HepG2 (cell line): Measurements from ENCODE around the gene MAT2A. TPM values are rescaled to one million over a fixed set of nuclear protein-coding genes. Genes with fewer than 3 reads are reported as not detected.

ENCODE experiments used
- BORCS8-MEF2B ChIP-seq: sonication (generic); formaldehyde crosslinking; IDR thresholded peaks from 2 replicates; pipeline ENCODE4 v1.8.0; 2022; ENCODE audit warnings: mild to moderate bottlenecking, missing genetic modification reagents
- CENPT ChIP-seq: sonication (generic); formaldehyde crosslinking; IDR thresholded peaks from 2 replicates; pipeline ENCODE4 v1.8.0; 2022; ENCODE audit warnings: low read depth, mild to moderate bottlenecking, moderate library complexity, missing genetic modification reagents
- HNRNPK ChIP-seq: fragments of 200-400 bp; formaldehyde crosslinking; IDR thresholded peaks from 2 replicates; pipeline ENCODE4 v1.6.1; 2018; ENCODE audit warnings: low read length, low read depth, moderate library complexity, mild to moderate bottlenecking; ENCODE audit not compliant: poor library complexity, severe bottlenecking
- KDM1A ChIP-seq: IDR thresholded peaks from 2 replicates; pipeline ENCODE4 v1.6.1; 2016; ENCODE audit warnings: missing compliant biosample characterization
- MIXL1 ChIP-seq: IDR thresholded peaks from 2 replicates; pipeline ENCODE4 v1.6.1; 2016
- NCOR1 ChIP-seq: fragments of 200-600 bp; sonication (generic); IDR thresholded peaks from 2 replicates; pipeline ENCODE4 v1.7.0; 2017; ENCODE audit warnings: antibody characterized with exemption, low read length, borderline replicate concordance
- NFE2L1 ChIP-seq: sonication (generic); formaldehyde crosslinking; IDR thresholded peaks from 2 replicates; pipeline ENCODE4 v1.4.0; 2020; ENCODE audit warnings: missing genetic modification reagents, mild to moderate bottlenecking, borderline replicate concordance
- ZFAT ChIP-seq: sonication (generic); formaldehyde crosslinking; conservative IDR thresholded peaks from 2 replicates; pipeline ENCODE4 v1.8.1; 2023; ENCODE audit warnings: missing genetic modification reagents, inconsistent platforms
- ZNF124 ChIP-seq: sonication (generic); formaldehyde crosslinking; IDR thresholded peaks from 2 replicates; pipeline ENCODE4 v1.4.0; 2020; ENCODE audit warnings: missing genetic modification reagents
- polyA plus RNA-seq, 8 experiments: library from polyadenylated mRNA; depleted of rRNA in 3 of 8; stranded (reverse) in 7 of 8; unstranded in 1 of 8; fragments of >200 nt; fragmentation: Illumina TruSeq in 4 of 8; extraction: Trizol in 4 of 8; gene quantifications; 2 replicates each; pipeline versions ENCODE4 v1.2.1 to v1.2.3, GENCODE V29; 2011 to 2016; ENCODE audit warnings: low read depth in 4 of 8, missing spikeins in 1 of 8, mixed read lengths in 1 of 8; ENCODE audit not compliant: insufficient read depth in 1 of 8
- total RNA-seq, 5 experiments: library from RNA; depleted of rRNA; stranded (reverse); fragments of >200 nt; fragmentation: Illumina TruSeq; extraction: Trizol; gene quantifications; 2 replicates each; pipeline ENCODE4 v1.2.3, GENCODE V29; 2016; ENCODE audit warnings: low read depth in 1 of 5
- TF ChIP-seq, protein P1 (sequence below): sonication (generic); formaldehyde crosslinking; IDR thresholded peaks from 2 replicates; pipeline ENCODE4 v1.8.0; 2022; ENCODE audit warnings: mild to moderate bottlenecking, missing genetic modification reagents, borderline replicate concordance
- TF ChIP-seq, protein P2 (sequence below): sonication (generic); formaldehyde crosslinking; IDR thresholded peaks from 2 replicates; pipeline ENCODE4 v1.8.1; 2023; ENCODE audit warnings: mild to moderate bottlenecking, missing genetic modification reagents
- TF ChIP-seq, protein P3 (sequence below): sonication (generic); formaldehyde crosslinking; IDR thresholded peaks from 2 replicates; pipeline ENCODE4 v1.5.0; 2020; ENCODE audit warnings: mild to moderate bottlenecking, missing genetic modification reagents, borderline replicate concordance
- TF ChIP-seq, protein P4 (sequence below), 2 experiments: fragments of 450-650 bp in 1 of 2; sonication (generic) in 1 of 2; formaldehyde crosslinking; IDR thresholded peaks; 2 replicates each; pipeline versions ENCODE4 v1.5.0 to v1.8.0; 2020 to 2022; ENCODE audit warnings: mild to moderate bottlenecking in 1 of 2, missing genetic modification reagents in 1 of 2
- TF ChIP-seq, protein P5 (sequence below): sonication (generic); formaldehyde crosslinking; IDR thresholded peaks from 2 replicates; pipeline ENCODE4 v1.4.0; 2020; ENCODE audit warnings: mild to moderate bottlenecking, missing genetic modification reagents
- TF ChIP-seq, protein P6 (sequence below): sonication (generic); formaldehyde crosslinking; IDR thresholded peaks from 2 replicates; pipeline ENCODE4 v1.5.0; 2020; ENCODE audit warnings: mild to moderate bottlenecking, low read depth, missing genetic modification reagents, borderline replicate concordance

The MAT2A gene
- total and polyA plus RNA-seq, 2 of the 13 experiments (the other 11 are each of a cell fraction or from before 2014, with no cell fraction given) = 155 to 331 TPM

DNA sequence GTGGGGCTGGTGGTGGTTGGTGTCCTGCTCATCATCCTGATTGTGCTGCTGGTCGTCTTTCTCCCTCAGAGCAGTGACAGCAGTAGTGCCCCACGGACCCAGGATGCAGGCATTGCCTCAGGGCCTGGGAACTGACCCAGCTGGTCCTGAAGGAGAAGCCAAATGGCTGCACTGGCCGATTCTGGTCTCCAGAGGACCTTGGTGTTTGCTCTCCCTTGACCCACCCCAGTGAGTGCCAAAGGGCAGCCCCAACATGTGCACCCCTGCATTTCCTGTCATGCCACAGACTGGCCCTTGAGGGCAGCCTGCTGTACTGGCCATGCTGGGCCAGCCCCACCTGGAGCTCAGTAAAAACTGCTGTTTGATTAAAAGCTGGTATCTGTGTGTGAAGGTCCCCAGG is 54.1 kb downstream of the MAT2A start (continued):
- TF ChIP-seq, protein P1, sequence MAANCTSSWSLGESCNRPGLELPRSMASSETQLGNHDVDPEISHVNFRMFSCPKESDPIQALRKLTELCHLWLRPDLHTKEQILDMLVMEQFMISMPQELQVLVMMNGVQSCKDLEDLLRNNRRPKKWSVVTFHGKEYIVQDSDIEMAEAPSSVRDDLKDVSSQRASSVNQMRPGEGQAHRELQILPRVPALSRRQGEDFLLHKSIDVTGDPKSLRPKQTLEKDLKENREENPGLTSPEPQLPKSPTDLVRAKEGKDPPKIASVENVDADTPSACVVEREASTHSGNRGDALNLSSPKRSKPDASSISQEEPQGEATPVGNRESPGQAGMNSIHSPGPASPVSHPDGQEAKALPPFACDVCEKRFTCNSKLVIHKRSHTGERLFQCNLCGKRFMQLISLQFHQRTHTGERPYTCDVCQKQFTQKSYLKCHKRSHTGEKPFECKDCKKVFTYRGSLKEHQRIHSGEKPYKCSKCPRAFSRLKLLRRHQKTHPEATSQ (CRISPR knock-in tag) = no peak
- TF ChIP-seq, protein P2, sequence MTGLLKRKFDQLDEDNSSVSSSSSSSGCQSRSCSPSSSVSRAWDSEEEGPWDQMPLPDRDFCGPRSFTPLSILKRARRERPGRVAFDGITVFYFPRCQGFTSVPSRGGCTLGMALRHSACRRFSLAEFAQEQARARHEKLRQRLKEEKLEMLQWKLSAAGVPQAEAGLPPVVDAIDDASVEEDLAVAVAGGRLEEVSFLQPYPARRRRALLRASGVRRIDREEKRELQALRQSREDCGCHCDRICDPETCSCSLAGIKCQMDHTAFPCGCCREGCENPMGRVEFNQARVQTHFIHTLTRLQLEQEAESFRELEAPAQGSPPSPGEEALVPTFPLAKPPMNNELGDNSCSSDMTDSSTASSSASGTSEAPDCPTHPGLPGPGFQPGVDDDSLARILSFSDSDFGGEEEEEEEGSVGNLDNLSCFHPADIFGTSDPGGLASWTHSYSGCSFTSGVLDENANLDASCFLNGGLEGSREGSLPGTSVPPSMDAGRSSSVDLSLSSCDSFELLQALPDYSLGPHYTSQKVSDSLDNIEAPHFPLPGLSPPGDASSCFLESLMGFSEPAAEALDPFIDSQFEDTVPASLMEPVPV (CRISPR knock-in tag) = no peak
- TF ChIP-seq HNRNPK (no peak), CENPT (CRISPR knock-in tag) (no peak), KDM1A (CRISPR knock-in tag) (no peak), BORCS8-MEF2B (CRISPR knock-in tag) (no peak), NFE2L1 (CRISPR knock-in tag) (0 out of 2 replicates have a peak, but pooled peaks have one; percentile 26), ZFAT (CRISPR knock-in tag) (no peak), NCOR1 (no peak), ZNF124 (no peak), MIXL1 (no peak)
- TF ChIP-seq, protein P3, sequence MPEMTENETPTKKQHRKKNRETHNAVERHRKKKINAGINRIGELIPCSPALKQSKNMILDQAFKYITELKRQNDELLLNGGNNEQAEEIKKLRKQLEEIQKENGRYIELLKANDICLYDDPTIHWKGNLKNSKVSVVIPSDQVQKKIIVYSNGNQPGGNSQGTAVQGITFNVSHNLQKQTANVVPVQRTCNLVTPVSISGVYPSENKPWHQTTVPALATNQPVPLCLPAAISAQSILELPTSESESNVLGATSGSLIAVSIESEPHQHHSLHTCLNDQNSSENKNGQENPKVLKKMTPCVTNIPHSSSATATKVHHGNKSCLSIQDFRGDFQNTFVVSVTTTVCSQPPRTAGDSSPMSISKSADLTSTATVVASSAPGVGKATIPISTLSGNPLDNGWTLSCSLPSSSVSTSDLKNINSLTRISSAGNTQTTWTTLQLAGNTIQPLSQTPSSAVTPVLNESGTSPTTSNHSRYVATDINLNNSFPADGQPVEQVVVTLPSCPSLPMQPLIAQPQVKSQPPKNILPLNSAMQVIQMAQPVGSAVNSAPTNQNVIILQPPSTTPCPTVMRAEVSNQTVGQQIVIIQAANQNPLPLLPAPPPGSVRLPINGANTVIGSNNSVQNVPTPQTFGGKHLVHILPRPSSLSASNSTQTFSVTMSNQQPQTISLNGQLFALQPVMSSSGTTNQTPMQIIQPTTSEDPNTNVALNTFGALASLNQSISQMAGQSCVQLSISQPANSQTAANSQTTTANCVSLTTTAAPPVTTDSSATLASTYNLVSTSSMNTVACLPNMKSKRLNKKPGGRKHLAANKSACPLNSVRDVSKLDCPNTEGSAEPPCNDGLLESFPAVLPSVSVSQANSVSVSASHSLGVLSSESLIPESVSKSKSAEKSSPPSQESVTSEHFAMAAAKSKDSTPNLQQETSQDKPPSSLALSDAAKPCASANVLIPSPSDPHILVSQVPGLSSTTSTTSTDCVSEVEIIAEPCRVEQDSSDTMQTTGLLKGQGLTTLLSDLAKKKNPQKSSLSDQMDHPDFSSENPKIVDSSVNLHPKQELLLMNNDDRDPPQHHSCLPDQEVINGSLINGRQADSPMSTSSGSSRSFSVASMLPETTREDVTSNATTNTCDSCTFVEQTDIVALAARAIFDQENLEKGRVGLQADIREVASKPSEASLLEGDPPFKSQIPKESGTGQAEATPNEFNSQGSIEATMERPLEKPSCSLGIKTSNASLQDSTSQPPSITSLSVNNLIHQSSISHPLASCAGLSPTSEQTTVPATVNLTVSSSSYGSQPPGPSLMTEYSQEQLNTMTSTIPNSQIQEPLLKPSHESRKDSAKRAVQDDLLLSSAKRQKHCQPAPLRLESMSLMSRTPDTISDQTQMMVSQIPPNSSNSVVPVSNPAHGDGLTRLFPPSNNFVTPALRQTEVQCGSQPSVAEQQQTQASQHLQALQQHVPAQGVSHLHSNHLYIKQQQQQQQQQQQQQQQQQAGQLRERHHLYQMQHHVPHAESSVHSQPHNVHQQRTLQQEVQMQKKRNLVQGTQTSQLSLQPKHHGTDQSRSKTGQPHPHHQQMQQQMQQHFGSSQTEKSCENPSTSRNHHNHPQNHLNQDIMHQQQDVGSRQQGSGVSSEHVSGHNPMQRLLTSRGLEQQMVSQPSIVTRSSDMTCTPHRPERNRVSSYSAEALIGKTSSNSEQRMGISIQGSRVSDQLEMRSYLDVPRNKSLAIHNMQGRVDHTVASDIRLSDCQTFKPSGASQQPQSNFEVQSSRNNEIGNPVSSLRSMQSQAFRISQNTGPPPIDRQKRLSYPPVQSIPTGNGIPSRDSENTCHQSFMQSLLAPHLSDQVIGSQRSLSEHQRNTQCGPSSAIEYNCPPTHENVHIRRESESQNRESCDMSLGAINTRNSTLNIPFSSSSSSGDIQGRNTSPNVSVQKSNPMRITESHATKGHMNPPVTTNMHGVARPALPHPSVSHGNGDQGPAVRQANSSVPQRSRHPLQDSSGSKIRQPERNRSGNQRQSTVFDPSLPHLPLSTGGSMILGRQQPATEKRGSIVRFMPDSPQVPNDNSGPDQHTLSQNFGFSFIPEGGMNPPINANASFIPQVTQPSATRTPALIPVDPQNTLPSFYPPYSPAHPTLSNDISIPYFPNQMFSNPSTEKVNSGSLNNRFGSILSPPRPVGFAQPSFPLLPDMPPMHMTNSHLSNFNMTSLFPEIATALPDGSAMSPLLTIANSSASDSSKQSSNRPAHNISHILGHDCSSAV (CRISPR knock-in tag) = no peak
- TF ChIP-seq, protein P4, sequence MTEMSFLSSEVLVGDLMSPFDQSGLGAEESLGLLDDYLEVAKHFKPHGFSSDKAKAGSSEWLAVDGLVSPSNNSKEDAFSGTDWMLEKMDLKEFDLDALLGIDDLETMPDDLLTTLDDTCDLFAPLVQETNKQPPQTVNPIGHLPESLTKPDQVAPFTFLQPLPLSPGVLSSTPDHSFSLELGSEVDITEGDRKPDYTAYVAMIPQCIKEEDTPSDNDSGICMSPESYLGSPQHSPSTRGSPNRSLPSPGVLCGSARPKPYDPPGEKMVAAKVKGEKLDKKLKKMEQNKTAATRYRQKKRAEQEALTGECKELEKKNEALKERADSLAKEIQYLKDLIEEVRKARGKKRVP (CRISPR knock-in tag; IDR thresholded peaks at IDR 0.05) = no peak
- TF ChIP-seq, protein P5, sequence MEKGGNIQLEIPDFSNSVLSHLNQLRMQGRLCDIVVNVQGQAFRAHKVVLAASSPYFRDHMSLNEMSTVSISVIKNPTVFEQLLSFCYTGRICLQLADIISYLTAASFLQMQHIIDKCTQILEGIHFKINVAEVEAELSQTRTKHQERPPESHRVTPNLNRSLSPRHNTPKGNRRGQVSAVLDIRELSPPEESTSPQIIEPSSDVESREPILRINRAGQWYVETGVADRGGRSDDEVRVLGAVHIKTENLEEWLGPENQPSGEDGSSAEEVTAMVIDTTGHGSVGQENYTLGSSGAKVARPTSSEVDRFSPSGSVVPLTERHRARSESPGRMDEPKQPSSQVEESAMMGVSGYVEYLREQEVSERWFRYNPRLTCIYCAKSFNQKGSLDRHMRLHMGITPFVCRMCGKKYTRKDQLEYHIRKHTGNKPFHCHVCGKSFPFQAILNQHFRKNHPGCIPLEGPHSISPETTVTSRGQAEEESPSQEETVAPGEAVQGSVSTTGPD = 0 out of 2 replicates have a peak, but pooled peaks have one; percentile 49
- TF ChIP-seq, protein P6, sequence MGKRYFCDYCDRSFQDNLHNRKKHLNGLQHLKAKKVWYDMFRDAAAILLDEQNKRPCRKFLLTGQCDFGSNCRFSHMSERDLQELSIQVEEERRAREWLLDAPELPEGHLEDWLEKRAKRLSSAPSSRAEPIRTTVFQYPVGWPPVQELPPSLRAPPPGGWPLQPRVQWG (CRISPR knock-in tag) = no peak
